ENCODE measurements around the gene GYS1. TPM values are rescaled to one million over a fixed set of nuclear protein-coding genes. Genes with fewer than 3 reads are reported as not detected.

The GYS1 gene
- total RNA-seq, 4 donors from 2014 or later = 31.8 to 107 (median 40.9) TPM

GRCh38 chr19:48950830-48951519, 42.1 kb downstream of the GYS1 start:
- H3K27ac ChIP-seq = no peak overlapping the region

DNA sequence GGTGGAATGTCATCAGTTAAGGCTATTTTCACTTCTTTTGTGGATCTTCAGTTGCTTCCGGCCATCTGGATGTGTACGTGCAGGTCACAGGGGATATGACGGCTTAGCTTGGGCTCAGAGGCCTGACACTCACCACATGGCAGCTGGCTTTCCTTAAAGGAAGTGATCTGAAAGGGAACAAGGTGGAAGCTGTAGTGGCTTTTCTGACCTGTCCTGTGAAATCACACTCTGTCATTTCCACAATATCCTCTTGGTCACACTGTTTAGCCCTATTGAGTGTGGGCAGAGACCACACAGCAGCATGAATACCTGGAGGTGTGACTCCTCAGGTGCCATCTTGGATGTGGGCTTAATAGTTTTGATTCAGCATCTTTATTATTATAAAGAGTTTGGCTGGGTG, 43.0 kb downstream of the GYS1 start:
- WGBS, 2 donors (ENCODE audit: low coverage in 1 of 2) = 82% methylated on average over 2 to 3 of the region's 3 CpGs
- intact Hi-C loops (cut with DNase I; ENCODE audit: low total_unique reads) = no loop called here
- in situ Hi-C loops (cut with MboI; ENCODE audit: low pct_ligation_motif_present in 1 of 4, low pct_unique_long_range_greater_than_20kb in 1 of 4, low sequenced_read_pairs in 3 of 4) = loop anchor here in 2 of 4 donors (10.0 to 25.0 kb wide), 2 partner anchors 75 to 88 kb away; partner anchors contain the start of genes PPP1R15A (in 2 of the 2) and PLEKHA4 (in 1 of the 2)
- Histone ChIP-seq H3K4me3 (no peak overlapping the region), H3K36me3 (no peaks in the 10 kb centered on the region), H3K9me3 (no peaks in the 10 kb centered on the region), H3K27me3 (no peaks in the 10 kb centered on the region), H3K4me1 (peaks cover 0 to 6% (median 2%) of the 10 kb centered on the region in 4 donors), H3K27ac (no peak overlapping the region)
- TF ChIP-seq POLR2AphosphoS5 (IDR thresholded peaks at IDR 0.05) (no peak), EP300 (IDR thresholded peaks at IDR 0.05; ENCODE audit: low read depth) (no peak), POLR2A (IDR thresholded peaks at IDR 0.05) (no peak)
- TF ChIP-seq, protein P1, sequence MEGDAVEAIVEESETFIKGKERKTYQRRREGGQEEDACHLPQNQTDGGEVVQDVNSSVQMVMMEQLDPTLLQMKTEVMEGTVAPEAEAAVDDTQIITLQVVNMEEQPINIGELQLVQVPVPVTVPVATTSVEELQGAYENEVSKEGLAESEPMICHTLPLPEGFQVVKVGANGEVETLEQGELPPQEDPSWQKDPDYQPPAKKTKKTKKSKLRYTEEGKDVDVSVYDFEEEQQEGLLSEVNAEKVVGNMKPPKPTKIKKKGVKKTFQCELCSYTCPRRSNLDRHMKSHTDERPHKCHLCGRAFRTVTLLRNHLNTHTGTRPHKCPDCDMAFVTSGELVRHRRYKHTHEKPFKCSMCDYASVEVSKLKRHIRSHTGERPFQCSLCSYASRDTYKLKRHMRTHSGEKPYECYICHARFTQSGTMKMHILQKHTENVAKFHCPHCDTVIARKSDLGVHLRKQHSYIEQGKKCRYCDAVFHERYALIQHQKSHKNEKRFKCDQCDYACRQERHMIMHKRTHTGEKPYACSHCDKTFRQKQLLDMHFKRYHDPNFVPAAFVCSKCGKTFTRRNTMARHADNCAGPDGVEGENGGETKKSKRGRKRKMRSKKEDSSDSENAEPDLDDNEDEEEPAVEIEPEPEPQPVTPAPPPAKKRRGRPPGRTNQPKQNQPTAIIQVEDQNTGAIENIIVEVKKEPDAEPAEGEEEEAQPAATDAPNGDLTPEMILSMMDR (IDR thresholded peaks at IDR 0.05) = no peak
- DNase-seq = no peak

More at GRCh38 chr19:48950830-48951519, 42.1 kb downstream of the GYS1 start:
- Histone ChIP-seq H3K4me3 (no peak overlapping the region), H3K4me1 (peaks cover 6 to 15% (median 10%) of the 10 kb centered on the region in 4 donors), H3K27me3 (no peaks in the 10 kb centered on the region), H3K9me3 (no peaks in the 10 kb centered on the region), H3K36me3 (no peaks in the 10 kb centered on the region)
- intact Hi-C loops (cut with DNase I; ENCODE audit: low total_unique reads) = no loop called here
- DNase-seq = no peak
- in situ Hi-C loops (cut with MboI; ENCODE audit: low pct_ligation_motif_present in 1 of 4, low pct_unique_long_range_greater_than_20kb in 1 of 4, low sequenced_read_pairs in 3 of 4) = loop anchor here in 2 of 4 donors (10.0 to 25.0 kb wide), 2 partner anchors 76 to 89 kb away; partner anchors contain the start of genes PPP1R15A (in 2 of the 2) and PLEKHA4 (in 1 of the 2)
- WGBS, 2 donors (ENCODE audit: low coverage in 1 of 2) = 37 to 55% methylated on average over 5 to 9 of the region's 9 CpGs
- TF ChIP-seq EP300 (IDR thresholded peaks at IDR 0.05; ENCODE audit: low read depth) (no peak), POLR2A (IDR thresholded peaks at IDR 0.05) (no peak), POLR2AphosphoS5 (IDR thresholded peaks at IDR 0.05) (no peak)
- TF ChIP-seq, protein P1 (IDR thresholded peaks at IDR 0.05) = no peak

DNA sequence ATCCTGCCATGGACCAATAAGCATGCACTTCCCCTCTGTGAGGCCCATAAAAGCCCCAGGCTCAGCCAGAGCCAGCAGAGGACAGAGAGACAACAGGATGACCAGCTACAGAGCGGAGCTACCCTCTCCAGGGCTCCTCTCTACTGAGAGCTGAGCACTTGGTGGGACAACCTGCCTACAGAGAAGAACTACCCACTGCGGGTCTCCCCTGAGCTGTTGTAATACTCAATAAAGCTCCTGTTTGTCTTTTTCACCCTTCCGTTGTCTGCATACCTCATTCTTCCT, 45.9 kb downstream of the GYS1 start:
- TF ChIP-seq POLR2AphosphoS5 (IDR thresholded peaks at IDR 0.05) = no peak
- TF ChIP-seq POLR2A (IDR thresholded peaks at IDR 0.05) = no peak
- in situ Hi-C loops (cut with MboI; ENCODE audit: low pct_ligation_motif_present in 1 of 4, low pct_unique_long_range_greater_than_20kb in 1 of 4, low sequenced_read_pairs in 3 of 4) = no loop called here
- no peak overlapping the region for H3K4me3 ChIP-seq
- 85% methylated on average over 3 of the region's 3 CpGs; no CpG with 5 or more reads in 1 of the 2 donors for WGBS, 2 donors (ENCODE audit: low coverage in 1 of 2)
- no peaks in the 10 kb centered on the region for H3K4me1 ChIP-seq
- intact Hi-C loops (cut with DNase I; ENCODE audit: low total_unique reads) = no loop called here
- no peak for DNase-seq
- H3K36me3 ChIP-seq = no peaks in the 10 kb centered on the region
- no peaks in the 10 kb centered on the region for H3K27me3 ChIP-seq
- H3K27ac ChIP-seq = no peak overlapping the region
- no peaks in the 10 kb centered on the region for H3K9me3 ChIP-seq

GRCh38 chr19:48946463-48947257, 46.4 kb downstream of the GYS1 start:
- Histone ChIP-seq H3K36me3 (no peaks in the 10 kb centered on the region), H3K4me3 (no peak overlapping the region), H3K4me1 (no peaks in the 10 kb centered on the region), H3K9me3 (no peaks in the 10 kb centered on the region), H3K27me3 (no peaks in the 10 kb centered on the region), H3K27ac (no peak overlapping the region)
- 60% methylated on average over 9 of the region's 9 CpGs; no CpG with 5 or more reads in 1 of the 2 donors for WGBS, 2 donors (ENCODE audit: low coverage in 1 of 2)
- DNase-seq = no peak
- intact Hi-C loops (cut with DNase I; ENCODE audit: low total_unique reads) = no loop called here
- TF ChIP-seq, protein P1 (IDR thresholded peaks at IDR 0.05) = no peak
- TF ChIP-seq POLR2A (IDR thresholded peaks at IDR 0.05) (no peak), EP300 (IDR thresholded peaks at IDR 0.05; ENCODE audit: low read depth) (no peak), POLR2AphosphoS5 (IDR thresholded peaks at IDR 0.05) (no peak)
- in situ Hi-C loops (cut with MboI; ENCODE audit: low pct_ligation_motif_present in 1 of 4, low pct_unique_long_range_greater_than_20kb in 1 of 4, low sequenced_read_pairs in 3 of 4) = no loop called here
